ENCODE measurements around the gene GIGYF2.

Gene GIGYF2

GRCh38 chr2:232892843-232893242 is 195.7 kb downstream of the GIGYF2 start:
- H3K27me3 ChIP-seq (ENCODE audit: control insufficient read depth in 1 of 2, insufficient read depth in 2 of 2, low read length in 2 of 2) = peaks cover 14 to 22% of the 10 kb centered on the region in 2 donors
- no peaks in the 10 kb centered on the region for H3K36me3 ChIP-seq (ENCODE audit: control insufficient read depth in 2 of 2, insufficient read depth in 2 of 2, low read length in 2 of 2)
- no peaks in the 10 kb centered on the region for H3K4me1 ChIP-seq (ENCODE audit: control insufficient read depth, insufficient read depth, low read length)
- H3K27ac ChIP-seq (ENCODE audit: low read length) = no peak overlapping the region
- no peaks in the 10 kb centered on the region for H3K9me3 ChIP-seq (ENCODE audit: control insufficient read depth in 2 of 2, low read length in 2 of 2)
- no peak overlapping the region for H3K9ac ChIP-seq (ENCODE audit: low read length in 2 of 2)
- H3K4me3 ChIP-seq (ENCODE audit: low read length in 2 of 2) = no peak overlapping the region

DNA sequence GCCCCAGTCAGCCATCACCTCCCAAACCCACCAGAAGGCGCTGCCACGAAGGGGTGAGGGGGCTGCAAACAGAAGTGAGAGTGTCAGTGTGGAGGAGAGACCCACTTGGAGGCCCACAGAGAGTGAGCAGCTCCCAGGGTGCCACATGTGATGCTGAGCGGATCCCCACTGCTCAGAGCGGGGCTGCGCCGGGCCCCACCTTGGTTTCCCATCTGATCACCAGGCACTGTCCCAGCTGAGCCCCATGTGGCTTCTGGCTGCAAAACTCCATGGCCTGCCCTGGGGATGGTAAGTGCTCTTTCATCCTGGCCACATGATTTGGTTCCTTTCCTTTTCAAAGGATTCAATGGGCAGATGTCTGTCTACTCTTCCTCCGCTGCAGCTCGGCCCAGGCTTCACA is 196.7 kb downstream of the GIGYF2 start:
- Histone ChIP-seq H3K4me3 (ENCODE audit: low read length in 2 of 2) (no peak overlapping the region), H3K27me3 (ENCODE audit: control insufficient read depth in 1 of 2, insufficient read depth in 2 of 2, low read length in 2 of 2) (peaks cover 14 to 22% of the 10 kb centered on the region in 2 donors), H3K9me3 (ENCODE audit: control insufficient read depth in 2 of 2, low read length in 2 of 2) (no peaks in the 10 kb centered on the region), H3K4me1 (ENCODE audit: control insufficient read depth, insufficient read depth, low read length) (no peaks in the 10 kb centered on the region), H3K36me3 (ENCODE audit: control insufficient read depth in 2 of 2, insufficient read depth in 2 of 2, low read length in 2 of 2) (no peaks in the 10 kb centered on the region), H3K27ac (ENCODE audit: low read length) (no peak overlapping the region), H3K9ac (ENCODE audit: low read length in 2 of 2) (no peak overlapping the region)

DNA sequence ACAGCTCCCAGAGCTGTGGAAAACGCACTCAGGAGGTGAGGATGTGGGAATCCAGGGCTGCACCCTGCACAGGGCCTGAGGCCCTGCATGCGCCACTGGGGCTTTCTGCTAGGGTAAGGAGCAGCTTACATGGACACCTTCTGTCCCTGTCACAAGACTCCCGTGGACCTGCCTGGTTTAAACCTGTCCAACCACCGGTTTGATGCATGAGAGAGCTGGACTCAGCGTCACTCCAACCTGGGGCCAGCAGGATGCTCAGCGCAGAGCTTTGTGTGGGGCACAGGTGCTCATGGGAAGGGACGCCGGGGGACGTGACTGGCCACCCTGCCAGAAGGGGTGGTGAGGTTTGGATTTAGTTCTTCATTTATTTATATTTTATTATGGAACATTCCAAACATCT is 197.1 kb downstream of the GIGYF2 start:
- no peaks in the 10 kb centered on the region for H3K9me3 ChIP-seq (ENCODE audit: control insufficient read depth in 2 of 2, low read length in 2 of 2)
- peaks cover 14 to 22% of the 10 kb centered on the region in 2 donors for H3K27me3 ChIP-seq (ENCODE audit: control insufficient read depth in 1 of 2, insufficient read depth in 2 of 2, low read length in 2 of 2)
- no peaks in the 10 kb centered on the region for H3K36me3 ChIP-seq (ENCODE audit: control insufficient read depth in 2 of 2, insufficient read depth in 2 of 2, low read length in 2 of 2)
- no peak overlapping the region for H3K9ac ChIP-seq (ENCODE audit: low read length in 2 of 2)
- no peaks in the 10 kb centered on the region for H3K4me1 ChIP-seq (ENCODE audit: control insufficient read depth, insufficient read depth, low read length)
- H3K4me3 ChIP-seq (ENCODE audit: low read length in 2 of 2) = no peak overlapping the region
- no peak overlapping the region for H3K27ac ChIP-seq (ENCODE audit: low read length)

- no peaks in the 10 kb centered on the region for H3K4me1 ChIP-seq (ENCODE audit: control insufficient read depth, insufficient read depth, low read length)
- H3K27me3 ChIP-seq (ENCODE audit: control insufficient read depth in 1 of 2, insufficient read depth in 2 of 2, low read length in 2 of 2) = peaks cover 14 to 19% of the 10 kb centered on the region in 2 donors
- no peaks in the 10 kb centered on the region for H3K9me3 ChIP-seq (ENCODE audit: control insufficient read depth in 2 of 2, low read length in 2 of 2)
- no peaks in the 10 kb centered on the region for H3K36me3 ChIP-seq (ENCODE audit: control insufficient read depth in 2 of 2, insufficient read depth in 2 of 2, low read length in 2 of 2)
- H3K27ac ChIP-seq (ENCODE audit: low read length) = no peak overlapping the region
- no peak overlapping the region for H3K4me3 ChIP-seq (ENCODE audit: low read length in 2 of 2)
- no peak overlapping the region for H3K9ac ChIP-seq (ENCODE audit: low read length in 2 of 2)
These were observed 197.6 kb downstream of the GIGYF2 start for GRCh38 chr2:232894746-232895145.

DNA sequence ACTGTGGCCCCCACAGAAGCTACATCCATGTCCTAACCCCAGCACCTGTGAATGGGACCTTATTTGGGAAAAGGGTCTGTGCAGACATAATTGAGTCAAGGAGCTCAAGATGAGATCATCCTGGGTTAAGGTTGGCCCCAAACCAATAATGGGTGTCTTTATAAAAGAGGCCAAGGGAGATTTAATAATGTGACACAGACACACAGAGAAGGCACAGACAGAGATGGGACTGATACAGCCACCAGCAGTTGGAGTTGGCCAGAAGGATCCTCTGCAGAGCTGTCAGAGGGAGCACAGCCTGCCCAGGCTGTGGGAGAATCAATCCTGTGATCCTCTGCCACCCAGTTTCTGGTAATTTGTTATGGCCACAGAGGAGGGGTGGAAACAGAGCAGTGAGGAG is 199.0 kb downstream of the GIGYF2 start:
- no peaks in the 10 kb centered on the region for H3K36me3 ChIP-seq (ENCODE audit: control insufficient read depth in 2 of 2, insufficient read depth in 2 of 2, low read length in 2 of 2)
- H3K9me3 ChIP-seq (ENCODE audit: control insufficient read depth in 2 of 2, low read length in 2 of 2) = no peaks in the 10 kb centered on the region
- H3K9ac ChIP-seq (ENCODE audit: low read length in 2 of 2) = no peak overlapping the region
- no peaks in the 10 kb centered on the region for H3K4me1 ChIP-seq (ENCODE audit: control insufficient read depth, insufficient read depth, low read length)
- no peak overlapping the region for H3K27ac ChIP-seq (ENCODE audit: low read length)
- H3K4me3 ChIP-seq (ENCODE audit: low read length in 2 of 2) = no peak overlapping the region
- peaks cover 12 to 17% of the 10 kb centered on the region in 2 donors for H3K27me3 ChIP-seq (ENCODE audit: control insufficient read depth in 1 of 2, insufficient read depth in 2 of 2, low read length in 2 of 2)

DNA sequence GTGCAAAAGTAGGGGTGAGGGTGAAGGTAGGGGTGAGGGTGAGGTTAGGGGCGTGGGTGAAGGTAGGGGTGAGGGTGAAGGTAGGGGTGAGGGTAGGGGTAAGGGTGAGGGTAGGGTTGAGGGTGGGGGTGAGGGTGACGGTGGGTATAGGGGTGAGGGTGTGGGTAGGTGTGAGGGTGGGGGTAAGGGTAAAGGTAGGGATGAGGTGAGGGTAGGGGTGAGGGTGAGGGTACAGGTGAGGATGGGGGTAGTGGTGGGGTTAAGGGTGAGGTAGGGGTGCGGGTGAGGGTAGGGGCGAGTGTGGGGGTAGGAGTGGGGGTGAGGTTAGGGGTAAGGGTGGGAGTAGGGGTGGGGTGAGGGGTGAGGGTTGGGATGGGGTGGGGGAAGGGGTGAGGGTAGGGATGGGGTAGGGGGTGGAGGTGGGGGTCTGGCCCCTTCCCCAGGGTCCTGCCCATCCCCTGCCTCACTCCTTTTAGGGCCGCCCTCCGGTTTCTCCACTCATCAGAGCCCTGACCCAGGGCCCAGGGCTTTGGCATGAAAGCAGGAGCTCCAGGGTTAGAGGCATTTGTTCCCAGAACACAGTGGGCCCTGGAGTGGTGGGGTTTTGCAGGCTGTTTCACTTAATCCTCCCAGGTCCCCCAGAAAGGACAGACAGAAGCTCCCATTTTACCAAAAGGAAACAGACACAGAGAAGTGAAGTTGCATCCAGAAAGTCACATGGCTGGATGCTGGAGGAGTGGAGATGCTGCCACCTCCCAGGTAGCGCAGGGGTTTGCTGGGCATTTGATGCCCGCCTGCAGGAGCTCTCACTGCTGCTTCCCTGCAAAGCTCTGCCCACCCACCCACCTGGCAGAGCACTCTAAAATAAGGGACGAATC is 199.8 kb downstream of the GIGYF2 start:
- Histone ChIP-seq H3K9ac (ENCODE audit: low read length in 2 of 2) (no peak overlapping the region), H3K9me3 (ENCODE audit: control insufficient read depth in 2 of 2, low read length in 2 of 2) (no peaks in the 10 kb centered on the region), H3K4me3 (ENCODE audit: low read length in 2 of 2) (no peak overlapping the region), H3K4me1 (ENCODE audit: control insufficient read depth, insufficient read depth, low read length) (no peaks in the 10 kb centered on the region), H3K27ac (ENCODE audit: low read length) (no peak overlapping the region), H3K27me3 (ENCODE audit: control insufficient read depth in 1 of 2, insufficient read depth in 2 of 2, low read length in 2 of 2) (peaks cover 13 to 22% of the 10 kb centered on the region in 2 donors), H3K36me3 (ENCODE audit: control insufficient read depth in 2 of 2, insufficient read depth in 2 of 2, low read length in 2 of 2) (no peaks in the 10 kb centered on the region)

GRCh38 chr2:232897598-232898408 is 200.7 kb downstream of the GIGYF2 start:
- peaks cover 13 to 20% of the 10 kb centered on the region in 2 donors for H3K27me3 ChIP-seq (ENCODE audit: control insufficient read depth in 1 of 2, insufficient read depth in 2 of 2, low read length in 2 of 2)

GRCh38 chr2:232898592-232899543 is 201.7 kb downstream of the GIGYF2 start:
- H3K4me3 ChIP-seq (ENCODE audit: low read length in 2 of 2) = no peak overlapping the region
- no peaks in the 10 kb centered on the region for H3K9me3 ChIP-seq (ENCODE audit: control insufficient read depth in 2 of 2, low read length in 2 of 2)
- no peaks in the 10 kb centered on the region for H3K36me3 ChIP-seq (ENCODE audit: control insufficient read depth in 2 of 2, insufficient read depth in 2 of 2, low read length in 2 of 2)
- no peak overlapping the region for H3K27ac ChIP-seq (ENCODE audit: low read length)
- peaks cover 11 to 15% of the 10 kb centered on the region in 2 donors for H3K27me3 ChIP-seq (ENCODE audit: control insufficient read depth in 1 of 2, insufficient read depth in 2 of 2, low read length in 2 of 2)
- no peaks in the 10 kb centered on the region for H3K4me1 ChIP-seq (ENCODE audit: control insufficient read depth, insufficient read depth, low read length)
- H3K9ac ChIP-seq (ENCODE audit: low read length in 2 of 2) = no peak overlapping the region

More at GRCh38 chr2:232897598-232898408, 200.7 kb downstream of the GIGYF2 start:
- Histone ChIP-seq H3K9me3 (ENCODE audit: control insufficient read depth in 2 of 2, low read length in 2 of 2) (no peaks in the 10 kb centered on the region), H3K27ac (ENCODE audit: low read length) (no peak overlapping the region), H3K4me1 (ENCODE audit: control insufficient read depth, insufficient read depth, low read length) (no peaks in the 10 kb centered on the region), H3K36me3 (ENCODE audit: control insufficient read depth in 2 of 2, insufficient read depth in 2 of 2, low read length in 2 of 2) (no peaks in the 10 kb centered on the region), H3K4me3 (ENCODE audit: low read length in 2 of 2) (no peak overlapping the region), H3K9ac (ENCODE audit: low read length in 2 of 2) (no peak overlapping the region)

- Histone ChIP-seq H3K27me3 (ENCODE audit: control insufficient read depth in 1 of 2, insufficient read depth in 2 of 2, low read length in 2 of 2) (peaks cover 9 to 15% of the 10 kb centered on the region in 2 donors), H3K4me3 (ENCODE audit: low read length in 2 of 2) (no peak overlapping the region), H3K4me1 (ENCODE audit: control insufficient read depth, insufficient read depth, low read length) (no peaks in the 10 kb centered on the region), H3K36me3 (ENCODE audit: control insufficient read depth in 2 of 2, insufficient read depth in 2 of 2, low read length in 2 of 2) (no peaks in the 10 kb centered on the region), H3K9me3 (ENCODE audit: control insufficient read depth in 2 of 2, low read length in 2 of 2) (no peaks in the 10 kb centered on the region), H3K9ac (ENCODE audit: low read length in 2 of 2) (no peak overlapping the region), H3K27ac (ENCODE audit: low read length) (no peak overlapping the region)
These were observed 203.9 kb downstream of the GIGYF2 start for GRCh38 chr2:232900811-232901735.

All from stomach smooth muscle (tissue), 2 donors.